ENCODE measurements around the gene ATP5F1A.

Gene ATP5F1A

DNA sequence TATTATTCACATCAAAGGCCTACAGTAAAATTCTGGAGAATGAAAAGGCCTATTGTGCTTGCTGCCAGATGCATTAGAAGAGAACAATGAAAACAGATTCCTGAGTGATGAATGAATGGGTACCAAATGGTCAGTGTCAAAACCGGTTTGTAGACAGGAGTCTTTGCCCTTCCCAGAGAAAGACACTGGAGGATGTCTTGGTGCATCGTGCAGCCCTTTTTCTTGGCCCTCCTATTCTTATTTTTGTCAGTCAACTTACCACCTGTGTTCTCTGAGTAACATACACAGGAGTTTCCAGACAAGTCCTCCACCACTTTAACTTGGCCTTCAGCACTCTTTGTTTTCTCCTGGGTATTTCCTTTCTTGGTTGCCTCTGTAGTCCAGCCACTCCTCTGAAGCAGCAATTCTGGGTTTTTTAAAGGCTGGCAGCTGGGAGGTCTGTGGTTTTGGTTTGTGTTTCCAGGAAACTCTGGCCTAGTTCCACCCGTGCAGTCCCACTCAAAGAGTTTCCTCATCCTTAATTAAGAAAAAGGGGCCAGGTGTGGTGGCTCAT is 55.4 kb downstream of the ATP5F1A start:
- DNase-seq: no peak

DNA sequence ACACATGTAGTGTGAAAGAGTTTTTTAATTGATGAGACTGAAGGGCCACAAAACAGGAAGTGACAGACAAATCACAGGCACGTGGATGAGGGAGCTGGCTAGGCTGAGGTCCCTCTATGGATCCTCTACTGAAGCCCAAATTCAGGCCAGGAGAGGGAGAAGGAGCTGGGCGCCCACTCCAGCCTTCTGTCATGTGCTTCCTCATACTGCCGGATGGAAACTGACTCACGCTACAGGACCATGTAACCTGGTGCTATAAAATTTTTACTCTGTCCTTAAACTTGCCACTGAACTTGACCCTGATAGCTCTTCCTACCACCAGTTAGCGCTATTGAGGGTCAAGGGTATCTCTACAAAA is 57.4 kb downstream of the ATP5F1A start:
- DNase-seq: no peak

DNA sequence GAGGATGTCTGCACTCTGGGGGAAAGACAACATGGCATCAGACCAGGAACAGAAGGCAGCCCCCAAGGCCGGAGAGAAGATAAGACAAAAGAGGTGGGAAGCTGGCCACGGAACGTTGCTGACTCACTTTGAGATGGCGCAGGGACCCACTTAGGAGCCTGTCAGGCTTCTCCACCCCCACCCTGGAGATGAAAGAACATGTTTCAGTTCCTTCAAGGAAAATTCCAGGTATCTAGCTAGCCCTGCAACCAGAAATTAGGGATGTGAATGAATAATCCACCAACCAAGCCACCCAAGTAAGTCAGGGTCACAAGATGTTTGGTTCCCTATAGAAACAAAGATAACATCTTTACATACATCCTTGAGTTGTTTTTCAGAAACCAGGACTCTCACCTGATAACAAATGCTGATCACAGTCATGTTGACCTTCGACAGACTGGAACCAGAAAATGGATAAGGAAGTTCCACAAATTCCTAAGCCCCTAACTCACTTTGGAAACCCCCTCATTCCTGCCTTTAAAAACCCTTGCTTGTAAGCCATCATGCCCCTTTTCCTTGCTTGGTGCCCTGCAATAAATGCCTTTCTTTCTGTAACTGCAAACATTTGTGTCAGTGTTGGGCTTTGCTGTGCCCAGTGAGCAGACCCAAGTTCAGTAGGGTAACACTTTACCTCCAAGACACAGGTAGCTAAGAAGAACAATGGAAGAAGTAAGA is 57.9 kb downstream of the ATP5F1A start:
- DNase-seq: no peak

GRCh38 chr18:46037512-46038305 is 60.4 kb downstream of the ATP5F1A start:
- DNase-seq: no peak

GRCh38 chr18:46035696-46036680 is 62.1 kb downstream of the ATP5F1A start:
- no peak for DNase-seq

DNA sequence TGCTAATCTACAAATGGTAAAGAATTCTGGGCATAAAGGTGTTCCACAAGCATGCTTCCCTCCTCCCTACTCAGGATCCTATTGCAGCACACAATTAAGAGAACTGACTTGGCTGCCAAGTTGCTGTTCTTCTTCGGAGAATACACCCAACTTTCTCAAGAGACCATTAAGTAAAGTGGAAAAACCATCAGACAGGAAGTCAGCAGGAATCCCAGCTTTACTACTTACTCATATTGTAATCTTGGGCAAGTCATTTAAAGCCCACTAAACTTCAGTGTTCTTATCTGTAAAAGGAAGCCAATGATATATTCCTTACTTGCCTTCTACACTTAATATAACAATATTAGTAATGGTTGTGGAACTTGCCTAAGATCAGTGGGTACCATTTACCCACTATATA is 63.9 kb downstream of the ATP5F1A start:
- no peak for DNase-seq

GRCh38 chr18:46031741-46032140 is 66.4 kb downstream of the ATP5F1A start:
- DNase-seq: no peak
